ENCODE results near the gene ELOVL1.

- TF ChIP-seq CTCF (IDR thresholded peaks at IDR 0.05; ENCODE audit: insufficient read depth, low read length, poor library complexity, severe bottlenecking): no peak
- TF ChIP-seq EZH2phosphoT487 (conservative IDR thresholded peaks at IDR 0.05; ENCODE audit: low read length): no peak
Observed at GRCh38 chr1:43372172-43372571, 4.4 kb upstream of the ELOVL1 start.
